Renal pelvis (tissue), 4 donors: ENCODE measurements around the gene KCTD2. TPM values are rescaled to one million over a fixed set of nuclear protein-coding genes. Genes with fewer than 3 reads are reported as not detected.
A peak's percentile ranks its signal among the peaks of the same experiment; 100 is the strongest.

ENCODE experiments used
- DNase-seq: peaks from one replicate; pipeline ENCODE4 v3.0.0-alpha.2; 2013
- polyA plus RNA-seq, 3 donors: library from polyadenylated mRNA; unstranded; fragments of 120-200 nt; gene quantifications; one replicate each; pipeline ENCODE4 v1.2.1, GENCODE V29; 2013; ENCODE audit not compliant: insufficient read length in 3 of 3

Gene KCTD2
- polyA plus RNA-seq, 3 donors: 31.0 to 33.9 (median 32.8) TPM

DNA sequence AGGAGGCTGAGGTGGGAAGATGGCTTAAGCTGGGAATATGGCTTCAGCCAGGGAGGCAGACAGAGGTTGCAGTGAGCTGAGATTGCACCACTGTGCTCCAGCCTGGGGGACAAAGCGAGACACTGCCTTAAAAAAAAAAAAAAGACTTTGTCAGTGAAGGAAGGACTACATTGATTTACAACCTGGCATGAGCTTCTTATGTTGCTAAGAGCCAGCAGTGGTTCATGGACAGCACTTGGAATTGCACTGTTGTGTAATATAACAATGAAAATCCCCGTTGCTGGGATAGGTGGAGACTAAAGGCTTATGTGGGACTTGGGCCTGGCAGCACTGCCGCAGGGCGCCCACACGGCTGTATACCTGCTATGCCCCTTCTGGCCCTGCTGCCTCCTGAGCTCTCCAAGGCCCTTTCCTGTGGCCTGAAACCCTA lies 26.6 kb downstream of the KCTD2 start:
- DNase-seq: no peak

DNA sequence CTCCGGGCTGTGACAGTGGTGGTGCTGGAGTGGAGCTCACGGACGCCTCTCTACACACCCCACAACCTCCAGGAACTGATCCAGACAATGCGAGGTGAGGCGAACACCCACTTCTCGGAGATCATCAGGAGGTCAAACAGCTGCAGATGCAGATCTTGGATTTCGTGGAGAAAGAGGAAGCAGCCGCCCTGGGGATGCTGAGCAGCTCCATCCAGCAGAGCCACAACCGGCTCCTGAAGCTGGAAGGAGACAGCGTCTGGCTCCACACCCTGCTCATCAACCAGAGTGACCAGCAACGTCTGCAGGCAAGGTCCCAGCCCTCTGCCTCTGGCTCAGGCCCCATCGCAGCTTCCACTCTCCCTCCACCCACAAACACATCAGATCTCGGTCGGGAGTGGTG lies 27.5 kb downstream of the KCTD2 start:
- no peak for DNase-seq

DNA sequence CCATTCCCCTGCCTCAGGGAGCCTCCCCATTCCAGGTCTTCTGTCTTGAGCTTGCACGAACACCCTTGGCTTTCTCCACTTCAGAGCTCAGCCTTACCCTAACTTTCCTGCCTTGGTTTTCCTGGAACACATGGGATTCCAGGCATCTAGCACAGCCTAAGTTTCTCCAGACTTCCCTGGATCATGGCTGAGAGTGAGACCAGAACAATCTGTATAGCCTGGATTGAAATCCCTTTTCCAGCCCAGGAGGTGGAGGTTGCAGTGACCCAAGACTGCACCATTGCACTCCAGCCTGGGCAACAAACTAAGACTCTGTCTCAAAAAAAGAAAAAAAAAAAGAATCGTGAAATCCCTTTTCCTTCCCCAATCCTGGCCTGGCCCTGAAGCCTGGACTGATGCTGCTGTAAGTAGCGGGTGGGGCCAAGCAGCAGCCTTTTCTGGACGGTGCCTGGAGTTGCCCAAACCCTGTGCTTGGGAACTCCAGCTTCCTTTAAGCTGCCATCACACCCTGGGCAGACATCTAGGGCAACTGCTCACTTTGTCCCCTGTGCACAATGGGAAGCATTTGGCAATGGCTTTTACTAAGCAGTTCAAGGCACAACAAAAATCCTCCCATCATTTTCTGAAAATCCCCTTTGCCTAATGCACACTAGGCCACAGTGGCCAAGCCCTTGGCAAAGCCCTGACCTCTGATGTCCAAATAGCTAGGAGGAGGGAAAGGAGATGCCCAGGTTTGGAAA lies 28.7 kb downstream of the KCTD2 start:
- DNase-seq: no peak

DNA sequence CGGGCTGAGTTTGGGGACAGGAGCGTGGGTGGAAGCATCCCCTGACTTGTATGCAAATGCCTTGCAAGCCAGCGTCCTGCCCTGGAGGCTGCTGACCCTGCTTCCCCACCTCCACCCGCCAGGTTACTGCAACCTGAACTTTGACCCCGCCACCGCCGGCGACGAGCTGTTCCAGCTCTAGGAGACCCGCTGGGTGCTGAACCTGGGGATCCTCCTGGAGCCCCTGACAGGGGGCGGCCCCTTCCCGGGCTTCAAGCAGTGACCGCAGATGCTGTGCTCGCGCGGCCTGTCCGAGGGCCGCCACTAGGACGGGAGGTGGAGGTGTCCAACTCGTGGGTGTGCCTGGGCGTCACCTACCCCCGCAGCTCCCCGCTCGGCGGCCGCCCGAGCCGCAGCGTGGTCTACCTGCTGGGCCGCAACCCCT lies 30.1 kb downstream of the KCTD2 start:
- no peak for DNase-seq

DNA sequence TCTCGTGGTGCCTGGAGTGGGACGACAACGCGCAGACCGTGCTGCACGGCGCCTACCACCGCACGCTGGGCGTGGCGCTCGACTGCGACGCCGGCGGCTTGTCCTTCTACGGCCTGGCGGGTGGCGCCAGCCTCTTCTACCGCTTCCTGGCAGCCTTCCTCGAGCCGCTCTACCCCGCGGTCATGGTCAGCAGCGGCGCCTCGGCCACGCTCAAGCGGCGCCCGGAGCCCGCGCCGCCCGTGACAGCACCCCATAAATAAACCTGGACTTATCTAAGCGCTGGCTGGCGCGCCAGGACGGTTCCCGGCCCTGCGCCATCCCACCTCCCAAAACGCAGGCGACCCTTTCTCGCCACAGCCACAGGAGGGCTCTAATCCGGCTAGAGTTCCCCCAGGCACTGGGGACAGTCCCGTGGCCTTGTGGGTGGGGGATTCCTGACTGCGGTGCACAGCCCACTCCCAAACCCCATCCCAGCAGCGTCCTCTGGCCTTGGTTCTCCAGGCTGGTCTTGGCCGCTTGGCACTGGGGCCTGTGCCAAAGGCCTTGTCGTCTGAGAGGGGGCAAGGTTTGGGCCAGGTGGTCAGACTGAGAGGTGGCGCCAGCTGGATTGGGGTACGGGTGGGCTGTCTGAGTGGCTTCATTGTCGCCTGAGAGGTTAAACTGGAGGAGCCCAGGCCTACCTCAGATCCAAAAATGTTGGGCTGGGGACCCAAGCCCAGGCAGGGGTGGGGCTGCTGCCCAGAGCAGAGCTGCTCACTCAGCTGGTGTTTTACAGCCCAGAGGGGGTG lies 30.7 kb downstream of the KCTD2 start:
- DNase-seq: peak; percentile 55

DNA sequence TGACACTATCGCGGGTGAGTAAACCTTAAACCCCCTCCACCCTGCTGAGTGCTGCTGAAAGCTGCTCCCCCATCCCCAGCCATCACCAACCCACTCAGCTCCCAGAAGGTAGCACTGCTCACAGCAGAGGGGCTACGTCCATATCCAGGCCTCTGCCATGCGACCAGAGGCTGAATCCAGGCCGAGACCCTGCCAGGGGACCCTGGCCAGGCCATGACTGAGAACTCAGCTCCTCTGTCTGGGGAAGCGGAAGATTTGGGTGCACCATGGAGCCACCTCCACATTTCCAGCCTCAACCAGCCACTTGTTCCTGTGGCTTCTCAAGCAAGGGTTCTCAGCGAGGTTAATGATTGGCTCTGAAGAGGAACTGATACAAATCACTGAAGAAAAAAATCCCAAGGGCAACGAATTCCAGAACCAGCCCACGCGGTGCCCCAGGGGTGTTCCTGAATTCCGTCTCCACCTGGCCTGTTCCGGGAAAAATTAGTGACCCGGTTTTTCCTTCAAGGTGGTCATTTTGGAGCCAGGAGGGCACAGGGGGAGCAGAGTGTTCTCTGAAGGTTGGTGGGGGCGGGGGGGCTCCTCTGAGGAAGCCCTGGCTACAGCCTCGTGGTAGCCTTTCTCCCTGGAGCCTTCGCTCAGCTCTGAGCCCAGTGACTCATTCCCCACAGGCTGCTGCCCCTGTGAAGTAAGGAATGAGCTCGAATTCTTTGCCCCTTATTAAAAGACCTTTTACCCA lies 31.4 kb downstream of the KCTD2 start:
- peak; percentile 75 for DNase-seq

DNA sequence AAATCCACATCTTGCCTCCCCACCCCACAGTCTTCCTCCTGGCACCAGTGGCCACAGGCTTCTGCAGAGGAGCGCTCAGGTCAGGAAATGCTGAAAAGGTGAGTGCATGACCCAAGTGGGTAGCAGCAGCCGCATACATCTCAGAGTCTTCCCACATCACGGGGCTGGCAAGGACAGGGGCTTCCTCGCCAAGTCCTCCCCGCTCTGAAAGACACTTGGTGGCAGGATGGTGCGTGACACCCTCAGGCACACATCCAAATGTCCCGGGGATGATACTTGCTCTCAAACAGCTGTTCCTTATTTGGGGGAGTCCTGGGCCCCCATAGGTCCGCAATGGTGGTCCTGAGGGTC lies 32.0 kb downstream of the KCTD2 start:
- no peak for DNase-seq

DNA sequence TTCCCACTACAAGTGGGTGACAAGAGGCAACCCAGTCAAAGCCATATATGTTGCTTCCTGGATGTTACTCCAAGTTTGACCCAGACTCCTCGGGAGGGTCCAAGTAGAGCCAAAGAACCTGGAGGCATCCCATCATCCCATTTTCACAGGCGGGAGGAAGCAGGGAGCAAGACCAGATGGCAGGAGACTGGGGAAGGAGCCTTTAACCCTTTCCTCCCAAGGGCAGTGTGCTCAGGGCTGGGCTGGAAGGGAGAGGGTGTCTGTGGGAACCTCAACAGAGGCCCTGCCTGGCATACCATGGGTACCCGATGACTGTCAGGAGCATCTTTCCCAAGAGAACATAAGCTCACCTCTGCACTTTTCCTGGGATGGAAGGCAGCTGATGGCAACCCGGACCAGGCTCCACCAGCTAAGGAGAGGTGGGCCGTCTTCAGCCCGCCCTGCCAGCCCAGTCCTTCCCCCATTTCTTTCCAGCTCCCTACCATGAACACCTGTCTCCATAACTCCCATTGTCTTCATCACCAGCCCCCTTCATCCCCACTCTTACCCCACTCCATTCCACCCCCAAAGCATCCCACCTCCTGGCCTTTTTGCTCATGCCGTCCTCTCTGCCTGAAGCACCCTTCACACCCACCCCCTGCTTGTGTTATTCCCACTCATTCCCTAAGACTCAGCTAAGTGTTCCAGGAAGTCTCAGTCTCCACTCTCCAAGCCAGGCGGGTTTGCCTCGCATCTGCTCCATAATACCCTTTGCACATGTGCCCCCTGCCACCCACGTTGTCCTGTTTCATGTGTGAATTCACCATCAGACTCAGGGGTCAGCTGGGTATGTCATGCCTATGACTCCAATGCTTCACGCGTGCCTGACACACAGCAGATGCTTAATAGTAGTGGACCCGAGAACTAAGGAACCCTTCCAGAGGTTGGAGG lies 34.9 kb downstream of the KCTD2 start:
- no peak for DNase-seq

DNA sequence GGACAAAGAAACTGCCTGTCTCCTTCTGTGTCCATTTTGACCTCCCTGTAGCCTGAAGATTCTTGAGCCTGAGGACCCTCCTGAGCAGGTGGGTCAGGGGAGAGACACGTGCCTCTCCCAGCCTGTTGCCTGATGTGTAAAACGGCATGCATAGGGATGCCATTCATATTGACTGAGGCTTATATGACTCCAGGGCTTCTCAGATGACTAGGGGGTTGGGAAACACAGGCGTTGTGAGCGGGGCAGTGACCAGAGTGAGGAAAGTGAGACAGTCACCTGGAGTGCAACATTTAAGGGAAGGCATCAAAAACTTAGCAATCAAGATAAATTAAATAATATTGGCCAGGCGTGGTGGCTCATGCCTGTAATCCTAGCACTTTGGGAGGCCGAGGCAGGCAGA lies 35.7 kb downstream of the KCTD2 start:
- DNase-seq: no peak

DNA sequence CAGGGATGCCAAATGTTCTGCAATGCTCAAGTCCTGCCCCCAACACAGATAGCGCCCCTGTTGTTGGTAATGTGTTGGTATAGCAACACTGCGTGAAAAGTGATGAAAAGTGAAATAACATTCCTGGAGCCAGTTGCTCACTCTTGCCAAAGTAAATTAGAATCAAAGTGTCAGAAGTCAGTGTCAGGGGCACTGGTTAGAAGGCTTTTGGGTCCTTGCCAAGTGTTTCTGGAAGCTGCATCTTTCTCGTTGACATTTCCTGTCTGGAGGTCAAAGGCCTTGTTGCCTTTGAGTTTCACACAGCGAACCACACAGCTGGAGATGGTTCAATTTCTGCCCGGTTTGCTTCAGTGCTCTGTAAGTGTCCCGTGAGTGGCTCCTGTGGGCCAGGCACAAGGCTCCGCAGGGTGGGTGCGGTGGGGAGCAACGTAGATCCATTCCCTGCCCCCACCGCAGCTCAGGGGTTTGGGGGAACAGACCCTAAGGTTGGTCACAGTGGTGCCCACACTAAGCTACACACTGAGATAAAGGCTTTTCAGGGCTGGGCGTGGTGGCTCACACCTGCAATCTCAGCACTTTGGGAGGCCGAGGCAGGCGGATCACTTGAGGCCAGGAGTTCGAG lies 37.1 kb downstream of the KCTD2 start:
- peak; percentile 54 for DNase-seq

DNA sequence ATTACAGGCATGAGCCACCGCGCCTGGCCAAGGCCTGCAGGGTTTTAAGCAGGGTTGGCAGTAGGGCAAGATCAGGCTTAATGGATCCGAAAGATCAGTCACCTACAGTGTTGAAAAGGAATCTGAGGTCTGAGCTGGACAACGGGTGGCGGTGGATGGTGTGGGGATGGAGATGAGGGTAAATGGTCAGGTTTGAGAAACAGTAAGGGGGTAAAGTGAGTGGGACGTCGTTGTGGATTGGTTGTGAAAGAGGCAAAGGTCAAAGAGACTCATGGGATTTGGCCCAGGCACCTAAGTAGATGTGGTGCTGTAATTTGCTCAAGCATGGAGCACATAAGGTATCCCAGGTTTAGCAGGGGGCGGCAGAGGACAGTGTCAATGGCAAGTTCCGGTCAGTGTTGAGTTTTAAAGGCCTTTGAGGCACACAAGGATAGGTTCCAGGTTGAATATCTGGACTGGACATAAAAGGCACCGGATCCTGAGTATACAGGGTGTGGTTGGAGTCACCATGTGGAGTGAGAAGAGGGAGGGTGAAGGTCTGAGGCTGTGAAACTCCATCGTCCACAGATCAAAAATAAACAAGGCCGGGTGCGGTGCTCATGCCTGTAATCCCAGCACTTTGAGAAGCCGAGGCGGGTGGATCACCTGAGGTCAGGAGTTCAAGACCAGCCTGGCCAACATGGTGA lies 39.6 kb downstream of the KCTD2 start:
- DNase-seq: no peak

DNA sequence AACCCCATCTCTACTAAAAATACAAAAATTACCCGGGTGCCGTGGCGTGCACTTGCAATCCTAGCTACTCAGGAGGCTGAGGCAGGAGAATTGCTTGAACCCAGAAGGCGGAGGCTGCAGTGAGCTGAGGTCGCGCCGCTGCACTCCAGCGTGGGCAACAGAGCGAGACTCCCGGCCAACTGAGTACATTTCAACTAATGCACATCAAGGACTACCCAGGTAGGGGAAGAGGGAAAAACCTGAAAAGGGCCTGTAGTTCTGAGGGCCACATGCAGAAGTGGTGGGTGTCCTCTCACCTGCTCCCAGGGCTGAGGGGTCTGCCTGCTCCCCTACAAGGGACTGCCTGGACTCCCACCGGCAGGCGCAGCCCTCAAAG lies 40.1 kb downstream of the KCTD2 start:
- DNase-seq: no peak

DNA sequence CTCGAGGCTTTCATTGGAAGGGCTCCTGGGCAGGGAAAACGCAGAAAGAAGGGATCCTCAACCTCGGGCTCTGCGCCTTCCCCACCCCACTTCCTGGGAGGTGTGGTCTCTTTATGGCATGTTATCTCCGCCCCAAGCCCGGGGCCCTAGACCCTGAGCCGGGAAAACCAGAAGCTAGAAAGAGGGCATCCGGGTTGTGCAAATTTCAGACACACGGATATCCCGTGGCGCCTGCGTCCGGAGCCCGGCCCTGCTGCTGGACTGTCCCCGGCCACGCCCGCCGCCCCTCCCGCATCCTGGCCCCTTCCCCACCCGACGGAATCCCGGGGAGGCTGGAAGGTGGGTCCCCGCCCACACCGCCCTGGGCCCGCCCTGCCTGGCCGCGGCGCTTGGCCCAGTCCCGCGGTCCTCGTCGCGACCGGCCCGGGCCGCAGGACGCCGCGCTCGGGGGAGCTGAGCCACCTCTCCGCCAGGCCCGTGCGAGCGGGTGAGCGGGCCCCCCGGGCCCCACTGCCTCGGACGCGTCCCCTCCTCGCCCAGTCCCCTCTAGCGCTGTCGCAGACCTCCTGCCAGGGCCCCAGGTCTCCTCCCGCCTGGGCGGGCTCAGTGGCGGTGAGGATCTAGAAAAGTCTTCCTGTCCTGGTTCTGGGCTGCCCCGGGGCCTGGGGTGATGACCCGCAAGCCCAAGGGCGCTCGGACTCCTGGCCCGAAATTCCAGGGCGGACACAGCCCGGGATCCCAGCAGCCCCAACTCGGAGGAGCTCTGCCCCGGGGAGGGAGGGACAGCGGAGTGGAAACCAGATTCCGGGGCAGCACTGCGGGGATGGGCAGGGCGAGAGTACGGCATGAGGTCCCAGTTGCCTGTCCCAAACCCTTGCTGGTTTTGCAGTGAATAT lies 40.8 kb downstream of the KCTD2 start, which contains the start of gene SLC16A5:
Gene SLC16A5 (plus strand): TSS at position 397 of the 896 bp plus-strand sequence. CDS start 5,683 bp downstream, outside the sequence.
- peak; percentile 90 for DNase-seq

DNA sequence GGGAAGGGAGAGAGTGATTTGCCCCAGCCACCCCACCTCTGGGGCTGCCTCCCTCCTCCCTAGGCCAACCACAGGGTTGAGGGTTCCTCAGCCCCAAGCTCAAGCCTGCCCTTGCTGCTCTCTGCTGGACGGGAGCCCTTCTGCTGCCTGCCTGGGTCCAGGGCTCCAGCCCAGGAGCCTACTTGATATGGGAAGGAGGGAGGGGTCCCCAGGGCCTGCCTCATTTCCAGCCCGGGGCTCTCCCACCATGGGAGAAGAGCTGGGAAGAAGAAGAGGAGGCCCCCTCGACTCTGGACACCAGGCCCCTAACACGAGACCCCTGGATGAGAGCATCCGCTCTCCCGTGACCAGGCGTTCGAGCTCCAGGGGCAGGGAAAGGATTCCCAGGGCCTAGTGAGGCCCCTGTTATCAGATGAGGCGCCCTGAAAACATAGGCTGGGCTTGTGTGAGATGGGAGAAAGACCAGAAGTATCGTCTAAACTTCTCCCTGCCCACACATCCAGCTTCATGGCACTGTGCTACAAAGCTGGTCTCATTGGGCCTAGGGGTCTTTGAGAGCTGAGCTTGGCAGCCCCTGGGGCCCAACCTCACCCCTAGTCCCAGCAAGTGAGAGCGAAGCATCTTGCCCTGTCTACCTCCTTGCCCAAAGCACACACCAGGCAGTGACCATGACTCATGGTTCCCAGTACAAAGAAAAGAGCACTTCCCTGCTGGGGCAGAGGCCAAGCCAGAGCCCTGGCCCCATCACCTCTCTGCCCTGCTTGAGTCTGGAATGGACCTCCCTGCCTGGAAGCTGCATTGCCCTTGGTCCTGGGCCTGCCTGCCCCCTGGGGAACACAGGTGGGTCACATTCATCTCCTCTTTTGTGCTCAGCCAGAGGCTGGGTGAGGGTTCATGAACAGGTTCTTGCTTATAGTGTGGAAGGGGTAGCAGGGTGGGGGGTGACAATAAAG lies 41.7 kb downstream of the KCTD2 start:
- no peak for DNase-seq

DNA sequence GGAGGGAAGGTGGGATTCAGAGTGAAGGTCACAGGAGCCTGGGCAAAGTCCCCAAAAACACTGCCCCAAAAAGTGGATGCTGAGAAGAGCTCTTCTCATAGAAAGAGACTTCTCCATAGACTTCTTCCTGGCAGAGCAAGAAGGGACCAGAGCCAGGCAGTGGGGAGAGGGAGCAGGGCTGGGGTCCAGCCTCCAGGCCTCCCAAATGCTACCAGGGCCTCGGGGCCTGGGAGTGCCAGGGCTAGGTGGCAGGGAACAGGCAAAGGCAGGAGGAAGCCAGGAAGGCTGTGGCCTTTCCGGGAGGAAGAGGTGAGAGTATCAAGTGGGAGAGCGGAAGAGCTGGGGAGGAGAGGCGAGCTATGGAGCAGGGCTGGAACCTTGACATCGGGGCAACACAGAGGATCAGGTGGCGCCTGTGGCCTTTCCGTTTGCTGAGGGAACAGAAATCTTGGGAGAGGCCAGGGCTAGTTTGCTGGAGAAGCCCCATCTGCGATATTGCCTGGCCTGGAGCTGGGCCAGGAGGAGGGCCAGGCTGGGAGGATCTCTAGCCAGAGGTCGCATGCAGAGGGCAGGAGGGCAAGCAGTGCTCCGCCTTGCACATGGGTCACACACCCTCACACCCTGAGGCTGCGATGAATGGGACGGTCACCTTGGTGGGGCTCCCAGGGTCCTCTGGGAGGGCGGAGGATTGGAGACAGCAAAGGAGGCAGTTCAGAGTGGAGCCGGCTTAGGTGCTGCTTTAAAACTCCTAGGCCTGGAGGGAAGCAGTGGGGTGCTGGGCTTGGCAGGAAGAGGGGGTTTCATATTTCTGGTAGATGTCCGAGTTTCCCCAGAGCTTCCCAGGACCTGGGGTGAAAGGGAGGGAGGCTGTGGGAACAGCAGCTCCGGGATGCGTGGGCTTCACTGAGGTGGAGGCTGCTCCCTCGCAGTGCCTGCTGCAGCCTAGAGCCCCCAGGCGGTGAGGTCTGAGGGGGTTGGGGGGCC lies 44.1 kb downstream of the KCTD2 start:
- DNase-seq: no peak

DNA sequence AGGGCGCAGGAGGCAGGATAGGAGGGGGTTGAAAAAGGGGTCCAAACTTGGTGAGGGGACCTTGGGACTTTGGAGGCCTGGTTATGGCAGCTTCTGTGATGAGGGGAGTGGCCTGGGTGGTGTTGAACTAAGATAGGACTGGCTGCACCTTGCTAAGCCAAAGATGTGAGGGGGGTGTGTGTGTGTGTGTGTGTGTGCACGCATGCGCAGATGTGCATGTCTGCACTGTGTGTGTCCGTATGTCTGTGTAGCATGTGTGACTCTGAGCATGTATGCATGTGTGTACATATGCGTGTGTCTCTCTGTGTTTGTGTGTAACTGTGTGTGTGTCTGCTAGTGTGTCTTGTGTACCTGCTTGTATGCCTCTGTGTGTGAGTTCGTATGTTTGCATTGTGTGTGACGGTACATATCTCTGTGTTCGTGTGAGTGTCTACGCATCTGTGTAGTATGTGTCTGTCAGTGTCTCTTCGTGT lies 44.9 kb downstream of the KCTD2 start:
- no peak for DNase-seq
